ENCODE results near the gene FIS1.
"Not testable (repeated sequence)": the region's sequence is repeated elsewhere in the genome, so short reads cannot be mapped to it uniquely, and the experiment has no call there.

Gene FIS1

GRCh38 chr7:101264102-101264706 is 19.3 kb upstream of the FIS1 start:
- DNase-seq, result peak; percentile 36

GRCh38 chr7:101258243-101258731 is 13.4 kb upstream of the FIS1 start:
- DNase-seq, result no peak

- DNase-seq, result no peak
Observed at GRCh38 chr7:101255796-101256195, 10.9 kb upstream of the FIS1 start.

GRCh38 chr7:101253199-101253598 is 8.3 kb upstream of the FIS1 start:
- not testable (repeated sequence) for DNase-seq

GRCh38 chr7:101251871-101252659 is 7.2 kb upstream of the FIS1 start:
- DNase-seq, result peak; percentile 92

- DNase-seq, result no peak
Observed at GRCh38 chr7:101250324-101250723, 5.4 kb upstream of the FIS1 start.

- no peak for DNase-seq
Observed at GRCh38 chr7:101248276-101248675, 3.4 kb upstream of the FIS1 start.

GRCh38 chr7:101245147-101245668 is 327 bp upstream of the FIS1 start:
- no peak for DNase-seq

- DNase-seq, result no peak
Observed at GRCh38 chr7:101243646-101244374, 1.1 kb downstream of the FIS1 start.

- no peak for DNase-seq
Observed at GRCh38 chr7:101241443-101242349, 3.2 kb downstream of the FIS1 start.

GRCh38 chr7:101241015-101241363 is 3.9 kb downstream of the FIS1 start:
- DNase-seq, result no peak

GRCh38 chr7:101240226-101241014 is 4.5 kb downstream of the FIS1 start:
- DNase-seq, result no peak

GRCh38 chr7:101239951-101240220 is 5.0 kb downstream of the FIS1 start:
- no peak for DNase-seq

GRCh38 chr7:101239191-101239950 is 5.5 kb downstream of the FIS1 start:
- no peak for DNase-seq

- no peak for DNase-seq
Observed at GRCh38 chr7:101238226-101239182, 6.4 kb downstream of the FIS1 start.

- DNase-seq, result no peak
Observed at GRCh38 chr7:101237206-101238067, 7.4 kb downstream of the FIS1 start, which contains the start of gene CLDN15. CLDN15 (minus strand) TSS chr7:101237802; CDS start chr7:101237581, 221 bp downstream.

- no peak for DNase-seq
Observed at GRCh38 chr7:101236292-101236835, 8.5 kb downstream of the FIS1 start.

GRCh38 chr7:101235522-101235921 is 9.4 kb downstream of the FIS1 start:
- DNase-seq, result no peak
